Hepatocyte (in vitro differentiated cells): Measurements from ENCODE around the gene TEC. TPM values are rescaled to one million over a fixed set of nuclear protein-coding genes. Genes with fewer than 3 reads are reported as not detected.

ENCODE experiments used
- DNase-seq: peaks from one replicate; pipeline ENCODE4 v3.0.0-alpha.2; 2016; ENCODE audit warnings: low spot score
- H2AFZ ChIP-seq: fragments of 200-600 bp; sonication (generic); 2 replicates; pipeline ENCODE4 v1.6.0; 2016; ENCODE audit warnings: antibody characterized with exemption, mild to moderate bottlenecking
- H3K27ac ChIP-seq: fragments of 200-600 bp; sonication (generic); 2 replicates; pipeline ENCODE4 v1.5.1; 2016; ENCODE audit warnings: mild to moderate bottlenecking
- H3K27me3 ChIP-seq: fragments of 200-600 bp; sonication (generic); 2 replicates; pipeline ENCODE4 v1.6.1; 2016
- H3K36me3 ChIP-seq: fragments of 200-600 bp; sonication (generic); replicated peaks from 2 replicates; pipeline ENCODE4 v1.5.1; 2016; ENCODE audit warnings: low read depth; ENCODE audit not compliant: insufficient read depth
- H3K4me1 ChIP-seq: fragments of 200-600 bp; sonication (generic); 2 replicates; pipeline ENCODE4 v1.5.1; 2016; ENCODE audit warnings: mild to moderate bottlenecking, moderate library complexity; ENCODE audit not compliant: insufficient read depth
- H3K4me2 ChIP-seq: fragments of 200-600 bp; sonication (generic); 2 replicates; pipeline ENCODE4 v1.6.0; 2016
- H3K4me3 ChIP-seq: fragments of 200-600 bp; sonication (generic); 2 replicates; pipeline ENCODE4 v1.5.1; 2016; ENCODE audit warnings: mild to moderate bottlenecking
- H3K79me2 ChIP-seq: fragments of 200-600 bp; sonication (generic); 2 replicates; pipeline ENCODE4 v1.6.0; 2017; ENCODE audit warnings: mild to moderate bottlenecking
- H3K9me2 ChIP-seq: fragments of 200-600 bp; sonication (generic); replicated peaks from 2 replicates; pipeline ENCODE4 v1.6.0; 2017; ENCODE audit warnings: mild to moderate bottlenecking; ENCODE audit not compliant: insufficient read depth
- H3K9me3 ChIP-seq: fragments of 200-600 bp; sonication (generic); 2 replicates; pipeline ENCODE4 v1.5.1; 2016; ENCODE audit warnings: low read depth, mild to moderate bottlenecking
- H4K20me1 ChIP-seq: fragments of 200-600 bp; sonication (generic); 2 replicates; pipeline ENCODE4 v1.6.0; 2016; ENCODE audit warnings: mild to moderate bottlenecking; ENCODE audit not compliant: insufficient read depth, poor library complexity, severe bottlenecking
- CTCF ChIP-seq: fragments of 200-600 bp; sonication (generic); IDR thresholded peaks from 2 replicates; pipeline ENCODE4 v1.5.1; 2016; ENCODE audit warnings: antibody characterized with exemption, mild to moderate bottlenecking; ENCODE audit not compliant: poor library complexity
- EZH2 ChIP-seq: fragments of 200-600 bp; sonication (generic); IDR thresholded peaks from 2 replicates; pipeline ENCODE4 v1.6.1; 2016; ENCODE audit warnings: antibody characterized with exemption, mild to moderate bottlenecking, borderline replicate concordance
- EZH2phosphoT487 ChIP-seq: fragments of 200-600 bp; sonication (generic); IDR thresholded peaks from one replicate; pipeline ENCODE4 v1.6.1; 2018; ENCODE audit warnings: antibody characterized with exemption, mild to moderate bottlenecking, low read depth, moderate library complexity; ENCODE audit not compliant: unreplicated experiment, severe bottlenecking
- WGBS: methylation state at CpG from one replicate; pipeline ENCODE4 v1.1.6; 2016; ENCODE audit warnings: low lambda C conversion rate; ENCODE audit errors: missing lambda C conversion rate; 5-methylcytosine and 5-hydroxymethylcytosine counted together
- polyA plus RNA-seq: library from polyadenylated mRNA; unstranded; fragments of >200 nt; fragmentation: Nextera tagmentation; extraction: Ambion mirVana; gene quantifications from 2 replicates; pipeline ENCODE4 v1.2.1, GENCODE V29; 2016
- small RNA-seq: library from RNA; depleted of rRNA; stranded (forward); fragments of <200 nt; gene quantifications from one replicate; pipeline ENCODE3, GENCODE V24; 2014
- total RNA-seq: library from RNA; depleted of rRNA; stranded (reverse); fragments of >200 nt; gene quantifications from 2 replicates; pipeline ENCODE4 v1.2.3, GENCODE V29; 2014

TEC gene
- total and polyA plus RNA-seq, 2 experiments from 2014 or later, result 1.3 to 2.1 TPM

- no peak overlapping the region for H2AFZ ChIP-seq
- DNase-seq, result no peak
- no peak for TF ChIP-seq EZH2
- TF ChIP-seq CTCF, result no peak
- no peak for TF ChIP-seq EZH2phosphoT487
- no peaks in the 10 kb centered on the region for H4K20me1 ChIP-seq
- no peaks in the 10 kb centered on the region for H3K9me2 ChIP-seq
- H3K79me2 ChIP-seq, result no peaks in the 10 kb centered on the region
- no peak overlapping the region for H3K4me3 ChIP-seq
- H3K27ac ChIP-seq, result no peak overlapping the region
- H3K9me3 ChIP-seq, result no peaks in the 10 kb centered on the region
- H3K4me2 ChIP-seq, result no peak overlapping the region
- H3K4me1 ChIP-seq, result no peaks in the 10 kb centered on the region
- H3K27me3 ChIP-seq, result no peaks in the 10 kb centered on the region
- 70% methylated on average over 8 of the region's 8 CpGs for WGBS
- H3K36me3 ChIP-seq, result no peaks in the 10 kb centered on the region
Observed at GRCh38 chr4:48085821-48086589, 183.6 kb downstream of the TEC start.

Small RNAs within 50 kb of the gene (small RNA-seq; reads per million reads assigned to genes)
- gene RF00019 (not detected), gene RF00026 (not detected), gene RNU6-838P (not detected)

Other genes starting within 250 kb of the TEC start
- gene TXK, start 135.6 kb downstream of the TEC start, total RNA-seq, result 0.40 and 1.5 TPM in 2 replicates
- gene TXK, start 135.6 kb downstream of the TEC start, polyA plus RNA-seq, result 0.18 and 0.76 TPM in 2 replicates
- 67.6 and 101 TPM in 2 replicates for gene SLAIN2, start 71.7 kb upstream of the TEC start, total RNA-seq
- 30.9 and 40.1 TPM in 2 replicates for gene SLAIN2, start 71.7 kb upstream of the TEC start, polyA plus RNA-seq
- gene SLC10A4, start 213.5 kb upstream of the TEC start, total RNA-seq, result 0.23 and 0.36 TPM in 2 replicates
- gene SLC10A4, start 213.5 kb upstream of the TEC start, polyA plus RNA-seq, result 0.36 and 0.39 TPM in 2 replicates
- not detected in 2 replicates for gene ZAR1, start 220.4 kb upstream of the TEC start, total RNA-seq
- gene ZAR1, start 220.4 kb upstream of the TEC start, polyA plus RNA-seq, result 0.49 TPM in 1 of 2 replicates, not detected in the other